GM21786 (cell line): Measurements from ENCODE around the gene PHF20.
"Not testable (repeated sequence)": the region's sequence is repeated elsewhere in the genome, so short reads cannot be mapped to it uniquely, and the experiment has no call there.

Experiments used
- ATAC-seq: cut with Tn5 transposase; IDR thresholded peaks from one replicate; pipeline ENCODE4 v1.9.1; 2021; ENCODE audit not compliant: unreplicated experiment

The PHF20 gene

GRCh38 chr20:35776513-35777101 is 4.8 kb downstream of the PHF20 start:
- no peak for ATAC-seq

- ATAC-seq = not testable (repeated sequence)
Observed at GRCh38 chr20:35783811-35784210, 12.0 kb downstream of the PHF20 start.

DNA sequence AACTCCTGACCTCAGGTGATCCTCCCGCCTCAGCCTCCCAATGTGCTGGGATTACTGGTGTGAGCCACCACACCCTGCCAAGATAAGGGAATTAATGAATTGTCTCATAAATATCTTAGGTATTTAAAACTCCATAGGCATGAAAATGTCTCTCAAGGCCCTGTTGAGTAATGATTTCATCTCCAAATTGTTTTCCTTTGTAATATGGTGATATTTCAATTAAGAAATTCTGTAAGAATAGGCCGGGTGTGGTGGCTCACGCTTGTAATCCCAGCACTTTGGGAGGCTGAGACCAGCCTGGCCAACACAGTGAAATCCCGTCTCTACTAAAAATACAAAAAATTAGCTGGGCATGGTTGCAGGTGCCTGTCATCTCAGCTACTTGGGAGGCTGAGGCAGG is 13.7 kb downstream of the PHF20 start:
- ATAC-seq = not testable (repeated sequence)

DNA sequence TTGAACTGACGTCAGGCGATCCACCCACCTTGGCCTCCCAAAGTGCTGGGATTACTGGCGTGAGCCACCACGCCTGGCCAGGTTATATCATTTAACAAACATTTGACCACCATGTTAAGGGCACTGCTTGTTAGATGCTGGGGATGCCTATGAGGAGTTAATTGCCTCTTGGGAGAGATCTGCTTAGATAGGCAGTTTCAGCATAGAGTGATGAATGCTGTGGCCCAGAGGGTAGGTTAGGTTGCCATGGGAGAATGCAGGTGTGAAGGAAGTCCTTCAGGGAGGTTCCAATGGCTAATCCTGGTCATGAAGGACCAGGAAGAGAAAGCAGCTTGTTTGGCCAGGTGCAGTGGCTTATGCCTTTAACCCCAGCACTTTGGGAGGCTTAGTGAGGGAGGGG is 17.0 kb downstream of the PHF20 start:
- ATAC-seq = no peak

- ATAC-seq = no peak
Observed at GRCh38 chr20:35791097-35791496, 19.3 kb downstream of the PHF20 start.

DNA sequence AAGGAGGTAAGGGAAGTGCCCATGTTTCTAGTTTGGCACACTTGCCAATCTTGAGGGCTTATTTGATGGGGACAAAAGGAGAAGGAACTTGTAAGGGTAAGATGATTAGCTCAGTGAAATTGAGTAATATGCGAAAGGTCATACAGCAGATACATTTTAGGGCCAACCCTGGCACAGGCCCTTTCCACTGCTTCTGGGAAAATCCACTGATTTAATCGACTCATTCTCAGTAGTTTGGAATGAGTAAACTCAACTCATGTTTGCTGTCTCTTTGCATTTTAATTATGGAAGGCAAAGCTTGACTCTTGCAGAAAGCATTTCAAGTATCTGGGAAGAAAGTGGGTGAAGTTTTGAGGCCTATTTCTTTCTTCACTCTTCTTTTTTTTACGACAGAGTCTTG is 20.0 kb downstream of the PHF20 start:
- no peak for ATAC-seq

DNA sequence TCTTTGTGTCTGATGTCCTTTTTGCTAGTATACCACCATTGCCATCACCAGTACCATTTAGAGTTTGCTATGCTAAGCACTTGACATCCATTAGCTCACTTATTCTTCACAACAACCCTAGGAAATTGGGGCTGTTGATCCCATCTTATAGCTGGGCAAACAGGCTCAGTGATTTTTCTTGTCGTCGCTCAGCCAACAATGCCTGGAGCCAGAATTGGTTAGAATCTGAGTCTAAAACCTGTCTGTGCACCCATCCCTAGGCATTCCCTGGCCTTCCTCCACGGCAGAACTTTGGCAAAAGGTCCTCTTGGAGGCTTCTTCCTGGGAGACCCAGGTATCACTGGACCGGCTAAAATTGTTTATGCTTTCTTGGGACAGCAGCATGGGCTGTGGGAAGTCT is 20.9 kb downstream of the PHF20 start:
- ATAC-seq = no peak

DNA sequence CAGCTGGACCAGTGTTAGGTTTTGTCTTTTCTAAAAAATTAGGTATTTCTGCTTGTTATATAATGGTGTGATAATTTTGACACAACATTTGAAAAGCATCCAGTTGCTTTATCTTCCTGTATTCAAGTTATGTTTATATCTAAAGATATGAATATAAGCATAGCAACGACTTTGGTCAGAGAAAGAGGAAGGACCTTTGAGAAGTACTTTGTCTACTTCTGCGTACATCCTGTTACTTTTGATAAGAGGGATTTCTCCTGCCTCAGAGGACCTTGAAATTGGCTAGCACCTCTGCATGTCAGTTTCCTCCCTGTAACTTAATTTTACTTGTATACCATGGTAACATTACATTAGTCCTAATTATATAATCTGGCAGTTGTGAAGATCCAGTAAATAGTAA is 24.8 kb downstream of the PHF20 start:
- ATAC-seq = no peak

- ATAC-seq = no peak
Observed at GRCh38 chr20:35801865-35802264, 30.1 kb downstream of the PHF20 start.

DNA sequence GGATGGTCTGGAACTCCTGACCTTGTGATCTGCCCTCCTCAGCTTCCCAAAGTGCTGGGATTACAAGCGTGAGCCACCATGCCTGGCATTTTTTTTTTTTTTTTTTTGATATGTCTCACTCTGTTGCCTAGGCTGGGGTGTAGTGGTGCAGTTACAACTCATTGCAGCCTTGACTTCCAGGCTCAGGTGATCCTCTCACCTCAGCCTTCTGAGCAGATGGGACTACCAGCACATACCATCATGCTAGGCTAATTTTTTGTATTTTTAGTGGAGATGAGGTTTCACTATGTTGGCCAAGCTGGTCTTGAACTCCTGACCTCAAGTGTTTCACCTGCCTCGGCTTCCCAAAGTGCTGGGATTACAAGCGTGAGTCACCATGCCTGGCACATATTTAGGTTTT is 34.3 kb downstream of the PHF20 start:
- ATAC-seq = no peak

GRCh38 chr20:35807877-35808276 is 36.1 kb downstream of the PHF20 start:
- no peak for ATAC-seq

DNA sequence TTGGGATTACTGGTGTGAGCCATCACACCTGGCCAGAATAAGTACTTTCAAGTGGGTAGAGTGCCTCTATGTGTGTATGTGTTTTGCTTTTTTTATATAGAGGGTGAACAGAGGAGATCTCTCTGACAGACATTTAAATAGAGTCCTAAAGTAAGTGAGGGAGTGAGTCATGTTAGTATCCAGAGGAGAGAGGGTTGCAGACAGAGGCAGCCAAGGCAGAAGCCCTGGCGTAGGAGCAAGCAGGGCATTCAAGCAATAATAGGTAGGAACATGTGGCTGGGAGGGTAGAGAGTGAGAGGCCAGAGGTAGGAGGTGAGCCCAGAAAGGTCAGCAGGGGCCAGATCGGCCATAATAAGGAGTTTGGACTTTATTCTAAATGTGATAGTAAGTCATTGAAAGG is 48.9 kb downstream of the PHF20 start:
- no peak for ATAC-seq

- no peak for ATAC-seq
Observed at GRCh38 chr20:35821807-35822242, 50.0 kb downstream of the PHF20 start.

GRCh38 chr20:35823147-35823546 is 51.3 kb downstream of the PHF20 start:
- no peak for ATAC-seq

- ATAC-seq = no peak
Observed at GRCh38 chr20:35823937-35824336, 52.1 kb downstream of the PHF20 start.

GRCh38 chr20:35826397-35826998 is 54.7 kb downstream of the PHF20 start:
- ATAC-seq = no peak

DNA sequence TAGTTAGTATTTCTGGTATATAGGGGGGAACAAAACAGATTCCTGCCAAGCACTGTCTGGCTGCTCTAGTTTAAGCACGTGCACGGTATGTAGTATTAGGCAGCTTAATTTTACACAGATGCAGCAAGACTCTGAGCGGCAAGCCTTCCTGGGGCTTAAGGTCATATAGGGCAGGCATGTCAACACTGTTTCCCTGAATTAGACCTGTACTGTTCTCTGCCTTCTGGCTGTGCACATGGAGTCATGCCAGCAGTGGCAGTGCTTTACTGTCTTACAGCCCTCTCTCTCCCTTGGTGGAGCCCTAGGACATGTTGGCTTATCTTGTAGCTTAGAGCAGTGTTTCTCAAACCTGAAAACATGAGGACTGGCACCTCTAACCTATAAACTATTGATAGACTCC is 56.6 kb downstream of the PHF20 start:
- no peak for ATAC-seq

GRCh38 chr20:35828916-35829315 is 57.1 kb downstream of the PHF20 start:
- ATAC-seq = no peak

DNA sequence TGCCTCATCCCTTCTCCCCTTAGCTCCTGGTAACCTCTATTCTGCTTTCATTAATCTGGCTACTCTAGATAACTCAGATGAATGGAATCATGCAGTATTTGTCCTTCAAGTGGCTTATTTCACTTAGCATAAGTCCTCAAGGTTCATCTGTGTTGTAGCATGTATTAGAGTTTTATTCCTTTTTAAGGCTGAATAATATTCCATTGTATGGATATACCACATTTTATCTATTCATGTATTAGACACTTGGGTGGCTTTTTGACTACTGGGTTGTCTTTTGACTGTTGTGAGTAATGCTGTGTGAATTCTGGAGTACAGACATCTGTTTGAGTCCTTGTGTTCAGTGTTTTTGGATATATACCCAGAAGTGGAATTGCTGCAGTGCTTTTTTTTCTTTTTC is 58.4 kb downstream of the PHF20 start:
- ATAC-seq = no peak

GRCh38 chr20:35831029-35831428 is 59.2 kb downstream of the PHF20 start:
- no peak for ATAC-seq

GRCh38 chr20:35831971-35832370 is 60.2 kb downstream of the PHF20 start:
- ATAC-seq = no peak

- no peak for ATAC-seq
Observed at GRCh38 chr20:35833241-35833640, 61.4 kb downstream of the PHF20 start.

- no peak for ATAC-seq
Observed at GRCh38 chr20:35837577-35838195, 65.9 kb downstream of the PHF20 start.
